HG03442 (cell line): ENCODE data around the gene ADGRG6.

Experiments used
- ATAC-seq: cut with Tn5 transposase; IDR thresholded peaks from one replicate; pipeline ENCODE4 v1.9.1; 2021; ENCODE audit warnings: mild to moderate bottlenecking, moderate library complexity; ENCODE audit not compliant: unreplicated experiment

The ADGRG6 gene

DNA sequence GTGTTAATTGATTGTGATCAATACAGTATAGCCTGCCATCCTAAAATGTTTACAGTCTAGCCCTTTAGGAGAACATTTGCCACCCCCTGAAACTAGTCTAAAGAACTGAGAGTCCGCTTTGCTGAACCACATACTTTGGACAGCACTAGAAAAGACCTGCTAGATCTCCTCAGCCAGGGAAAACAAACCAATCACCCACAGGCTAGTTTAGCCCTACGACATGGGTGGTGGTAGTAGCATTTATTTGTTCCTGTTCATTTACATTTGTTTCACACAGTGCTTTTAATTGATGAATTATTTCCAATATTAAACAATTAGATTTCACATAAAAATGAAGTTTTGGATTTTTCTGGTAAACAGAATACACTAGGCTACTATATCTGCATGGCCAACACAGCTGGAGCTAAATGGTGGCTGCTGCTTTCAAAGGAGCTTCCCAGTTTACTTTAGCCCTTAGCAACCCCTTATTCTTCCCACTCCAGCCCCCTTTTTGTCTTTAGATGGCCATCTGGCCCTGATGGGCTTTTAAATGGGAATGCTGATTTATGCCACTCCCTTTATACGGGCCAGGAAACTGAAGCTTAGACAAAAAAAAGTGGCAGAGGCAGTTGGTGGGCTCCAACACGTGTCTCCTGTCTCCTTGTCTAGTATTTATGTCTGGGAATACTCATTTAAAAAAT, 72.4 kb downstream of the ADGRG6 start:
- ATAC-seq = no peak

DNA sequence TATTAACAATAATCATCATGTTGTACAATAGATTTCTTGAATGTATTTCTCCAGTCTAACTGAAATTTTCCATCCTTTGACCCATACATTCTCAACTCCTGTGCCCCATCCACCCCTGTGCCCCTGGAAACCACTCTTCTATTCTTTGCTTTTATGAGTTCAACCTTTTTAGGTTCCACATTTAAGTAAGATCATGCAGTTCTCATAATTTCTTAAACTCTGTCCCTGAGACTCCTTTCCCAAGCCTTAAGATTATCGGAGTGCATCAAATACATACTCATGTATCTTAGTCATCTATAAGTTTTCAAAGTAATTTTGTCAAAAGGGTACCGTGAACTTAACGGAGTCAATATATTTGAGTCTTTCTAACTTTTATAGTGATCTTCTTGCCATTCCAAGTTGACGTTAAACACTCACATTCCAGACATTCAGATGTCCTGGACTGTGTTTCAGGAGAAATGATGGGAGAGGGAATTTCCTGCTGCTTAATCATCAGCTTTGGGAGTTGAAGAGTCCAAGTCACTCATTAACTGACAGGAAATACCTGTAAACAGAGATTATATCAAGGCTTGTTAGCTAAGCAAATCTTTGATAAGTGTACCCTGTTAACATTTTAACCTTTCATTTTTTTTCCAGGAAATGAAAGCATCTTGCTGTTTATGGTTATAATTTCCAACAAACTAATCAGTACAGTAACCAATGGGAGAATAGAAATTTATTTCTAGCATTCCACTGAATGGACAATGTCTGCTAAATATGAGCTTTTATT, 73.3 kb downstream of the ADGRG6 start:
- ATAC-seq = no peak

DNA sequence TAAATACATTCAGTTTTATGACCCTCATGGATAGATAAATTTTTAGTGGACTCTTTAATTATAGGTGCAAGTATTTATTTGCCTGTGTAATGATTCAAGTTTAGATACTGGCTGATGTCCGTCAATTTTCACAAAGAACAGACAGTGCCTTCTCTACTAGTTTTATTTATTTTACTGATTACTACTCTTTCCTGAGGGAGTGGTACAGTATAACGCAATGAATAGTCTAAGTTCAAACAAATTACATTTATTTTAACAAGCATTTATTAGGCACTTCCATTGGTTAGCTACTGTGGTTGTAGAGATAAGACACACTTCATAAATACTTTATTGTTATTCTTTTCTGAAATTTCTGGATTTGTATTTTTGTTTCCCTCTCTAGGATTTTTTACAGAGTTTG, 74.3 kb downstream of the ADGRG6 start:
- no peak for ATAC-seq

DNA sequence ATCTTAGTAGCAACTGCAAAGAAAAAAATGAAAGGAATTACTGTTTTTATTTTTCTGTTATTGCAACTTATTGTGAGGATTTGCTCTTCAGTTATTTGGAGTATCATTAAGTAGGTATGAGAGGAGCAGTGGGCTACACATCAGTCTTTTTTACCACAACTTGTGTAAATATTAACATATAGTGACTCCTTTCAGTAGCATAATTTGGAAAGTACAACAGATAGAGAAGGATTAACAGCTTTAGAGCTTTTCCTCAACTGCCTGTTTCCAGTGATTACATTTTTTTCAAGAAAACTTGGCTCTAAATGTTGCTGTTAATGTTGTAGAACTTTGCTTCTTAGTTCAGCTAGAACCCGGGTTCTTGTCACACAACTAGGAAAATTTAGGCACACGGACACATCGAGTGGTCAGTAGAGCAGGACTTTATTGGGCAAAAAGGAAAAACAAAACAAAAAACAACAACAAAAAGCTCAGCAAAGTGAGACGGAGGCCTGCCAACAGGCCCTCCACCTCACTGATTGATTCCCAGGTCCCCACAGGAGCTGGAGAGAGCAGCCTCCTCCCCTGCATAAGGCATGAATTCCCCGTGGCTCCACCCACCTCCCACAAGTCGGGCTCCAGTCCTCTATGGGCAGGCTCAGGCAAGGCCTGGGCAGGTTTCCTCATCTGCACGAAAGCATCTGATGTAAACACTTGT, 75.1 kb downstream of the ADGRG6 start:
- no peak for ATAC-seq

DNA sequence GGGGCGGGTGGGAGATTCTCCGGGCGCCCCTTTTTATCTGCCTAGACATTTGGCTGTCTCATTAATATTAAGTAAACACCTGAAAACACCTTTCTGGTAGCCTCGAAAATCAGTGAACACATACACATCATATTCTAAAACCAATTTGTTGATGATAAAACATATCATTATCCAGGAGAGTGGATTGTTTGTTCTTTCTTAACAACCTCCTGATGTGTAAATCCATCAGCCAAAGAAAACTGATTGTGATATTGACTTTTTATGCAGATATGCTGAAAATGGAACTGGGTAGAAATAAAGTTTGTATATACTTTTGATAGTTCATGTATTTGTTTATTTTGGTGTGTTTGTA, 75.7 kb downstream of the ADGRG6 start:
- ATAC-seq = no peak

DNA sequence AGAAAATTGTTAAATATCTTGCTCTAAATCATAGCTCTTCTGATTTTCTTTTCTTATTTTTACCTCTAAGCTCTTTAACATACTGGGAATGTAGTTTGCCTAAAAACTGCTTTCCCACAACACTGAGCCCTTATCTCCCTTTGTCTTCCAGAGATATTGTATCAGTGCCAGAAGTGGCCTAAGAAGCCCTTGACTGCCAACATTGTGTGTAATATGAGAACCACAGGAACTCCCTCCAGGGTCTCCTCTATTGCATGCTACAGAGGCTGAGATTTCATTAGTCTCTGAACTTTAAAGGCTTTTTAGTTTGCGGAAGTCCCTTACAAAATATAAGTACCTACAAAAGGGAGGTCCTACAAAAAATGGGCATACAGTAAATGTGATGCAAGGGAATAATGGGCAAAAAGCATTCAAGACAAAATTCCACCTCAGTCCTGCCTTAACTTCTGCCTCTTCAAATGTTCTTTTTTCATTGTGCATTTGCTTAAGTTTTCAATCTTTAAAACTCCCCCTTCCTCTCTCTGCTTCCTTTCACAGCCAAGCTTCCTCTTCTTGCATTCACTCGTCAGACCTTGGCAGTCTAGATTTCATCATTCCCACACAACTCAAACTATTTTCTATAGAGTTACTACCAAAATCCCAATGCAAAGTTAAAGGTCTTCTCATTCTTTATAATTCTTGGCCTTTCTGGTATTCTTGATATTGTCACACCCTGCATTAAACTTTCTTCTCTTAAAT, 76.5 kb downstream of the ADGRG6 start:
- no peak for ATAC-seq

DNA sequence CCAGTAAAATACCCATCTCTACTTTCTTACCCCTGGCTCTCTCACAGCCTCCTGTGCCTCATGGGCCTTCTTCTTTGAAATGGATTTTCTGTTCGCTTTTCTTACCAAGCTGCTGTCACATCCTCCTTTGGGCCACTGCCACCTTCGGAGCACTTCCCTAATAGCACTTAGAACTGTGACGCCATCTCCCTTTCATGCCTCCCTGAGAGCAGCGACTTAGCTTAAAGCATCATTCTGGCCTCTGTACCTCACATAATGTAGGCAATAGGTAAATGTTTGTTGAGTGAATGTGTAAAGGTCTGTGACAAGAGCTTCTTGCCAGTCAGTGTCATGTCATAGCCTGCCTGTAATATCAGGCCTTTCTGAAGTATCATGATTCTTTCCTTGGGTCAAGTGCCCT, 78.8 kb downstream of the ADGRG6 start:
- no peak for ATAC-seq

DNA sequence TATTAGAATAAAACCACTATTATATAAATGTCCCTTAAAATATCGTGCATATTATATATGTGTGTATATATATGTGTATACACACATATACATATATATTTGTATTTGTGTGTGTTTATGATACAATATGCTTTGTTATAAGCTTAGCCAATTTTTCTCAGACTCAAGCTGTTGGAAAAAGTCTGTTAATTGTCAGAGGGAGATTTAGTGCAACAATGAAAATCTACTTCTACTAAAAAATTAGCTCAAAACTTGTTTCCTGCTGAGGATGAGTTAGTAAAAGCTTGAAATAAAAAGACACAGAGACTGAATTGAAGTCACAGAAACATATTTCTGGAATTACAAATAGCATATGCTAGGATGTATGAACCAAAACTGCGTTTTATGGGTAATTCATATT, 79.4 kb downstream of the ADGRG6 start:
- ATAC-seq = no peak

DNA sequence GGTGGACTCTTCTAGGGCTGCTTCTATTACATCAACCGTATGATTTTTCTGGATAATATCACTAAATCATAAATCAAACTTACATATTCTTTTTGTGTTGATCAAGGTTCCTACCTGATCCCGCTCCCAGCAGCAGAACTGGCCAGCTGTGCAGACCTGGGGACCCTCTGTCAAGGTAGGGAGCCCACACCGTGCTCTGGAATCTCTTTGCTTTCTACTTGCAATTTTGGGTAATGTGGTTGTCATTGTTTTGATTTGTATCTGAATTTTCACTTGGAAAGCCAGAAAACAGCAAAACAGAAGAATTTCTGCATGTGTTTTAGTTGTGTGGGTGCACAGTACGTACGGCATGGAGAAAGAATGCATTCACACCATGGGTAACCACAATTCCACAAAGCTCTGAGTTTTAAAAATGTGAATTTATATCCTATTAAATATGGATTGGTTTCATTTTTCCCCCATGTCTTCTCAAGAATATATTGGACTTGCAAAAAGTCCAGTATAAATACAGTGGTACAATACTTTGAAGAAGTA, 80.1 kb downstream of the ADGRG6 start:
- no peak for ATAC-seq

DNA sequence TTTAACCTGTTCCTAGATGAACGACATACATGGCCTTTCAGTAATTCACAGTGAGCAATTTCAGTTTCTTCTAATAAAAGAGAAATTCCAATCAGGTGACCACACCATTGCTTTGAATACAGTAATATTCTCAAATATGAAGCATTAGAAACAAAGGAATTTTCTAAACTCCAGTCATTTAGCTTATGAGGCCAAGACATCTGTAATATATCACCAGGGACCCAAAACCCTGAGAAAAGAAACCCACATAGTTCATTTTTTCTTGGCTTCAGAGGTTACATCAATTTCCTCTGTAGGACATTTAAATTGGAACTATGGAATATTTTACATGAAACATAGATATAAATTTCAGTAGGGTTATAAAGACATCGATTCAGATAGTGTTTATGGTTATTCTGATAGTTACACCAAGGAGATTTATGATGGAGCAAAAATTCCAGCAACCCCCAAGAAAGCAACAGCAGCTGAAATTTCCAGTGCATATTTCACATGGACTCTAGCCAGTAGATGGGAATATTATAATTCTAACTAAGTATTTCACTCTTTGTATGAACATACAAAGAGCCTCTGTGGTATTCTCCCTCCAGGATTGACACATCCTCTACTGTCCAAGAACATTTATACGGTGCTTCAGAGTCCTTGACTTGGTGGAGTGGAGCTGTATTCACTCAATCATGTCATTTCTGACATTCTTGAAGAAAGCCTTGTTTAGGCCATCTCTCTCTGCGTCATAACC, 82.9 kb downstream of the ADGRG6 start:
- no peak for ATAC-seq

DNA sequence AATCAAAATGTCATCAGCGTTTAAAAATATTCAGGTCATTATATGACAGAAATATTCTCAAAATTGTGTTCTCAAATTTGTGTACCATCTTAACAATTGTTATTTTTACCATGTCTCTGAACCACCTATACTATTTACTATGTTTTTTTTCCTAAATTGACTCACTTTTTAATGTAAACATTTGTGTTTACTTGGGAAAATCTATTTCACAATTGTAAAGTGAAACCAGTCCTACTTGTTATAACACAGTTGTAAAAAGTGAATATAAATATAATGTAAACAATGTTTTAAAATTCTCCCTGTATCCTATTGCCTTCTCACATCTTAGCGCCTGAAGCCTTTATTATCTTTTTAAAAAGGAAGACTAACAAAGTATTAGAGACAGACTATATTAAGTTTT, 83.5 kb downstream of the ADGRG6 start:
- no peak for ATAC-seq

DNA sequence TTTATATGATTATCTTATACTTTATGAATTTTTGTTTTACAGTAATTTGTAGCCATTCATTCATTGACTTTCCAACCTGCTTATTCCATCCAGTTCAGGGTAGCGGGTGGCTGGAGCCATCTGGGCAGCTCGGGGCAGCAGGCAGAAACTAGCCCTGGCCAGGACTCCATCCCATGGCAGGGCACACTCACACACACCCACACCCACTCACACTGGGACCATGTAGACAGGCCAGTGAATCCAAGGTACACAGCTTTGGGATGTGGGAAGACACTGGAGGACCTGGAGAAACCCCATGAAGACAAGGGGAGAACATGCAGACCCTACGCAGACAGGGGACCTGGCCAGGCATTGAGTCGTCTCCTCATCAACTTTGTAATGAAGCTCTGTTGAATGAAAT, 84.8 kb downstream of the ADGRG6 start:
- ATAC-seq = no peak

DNA sequence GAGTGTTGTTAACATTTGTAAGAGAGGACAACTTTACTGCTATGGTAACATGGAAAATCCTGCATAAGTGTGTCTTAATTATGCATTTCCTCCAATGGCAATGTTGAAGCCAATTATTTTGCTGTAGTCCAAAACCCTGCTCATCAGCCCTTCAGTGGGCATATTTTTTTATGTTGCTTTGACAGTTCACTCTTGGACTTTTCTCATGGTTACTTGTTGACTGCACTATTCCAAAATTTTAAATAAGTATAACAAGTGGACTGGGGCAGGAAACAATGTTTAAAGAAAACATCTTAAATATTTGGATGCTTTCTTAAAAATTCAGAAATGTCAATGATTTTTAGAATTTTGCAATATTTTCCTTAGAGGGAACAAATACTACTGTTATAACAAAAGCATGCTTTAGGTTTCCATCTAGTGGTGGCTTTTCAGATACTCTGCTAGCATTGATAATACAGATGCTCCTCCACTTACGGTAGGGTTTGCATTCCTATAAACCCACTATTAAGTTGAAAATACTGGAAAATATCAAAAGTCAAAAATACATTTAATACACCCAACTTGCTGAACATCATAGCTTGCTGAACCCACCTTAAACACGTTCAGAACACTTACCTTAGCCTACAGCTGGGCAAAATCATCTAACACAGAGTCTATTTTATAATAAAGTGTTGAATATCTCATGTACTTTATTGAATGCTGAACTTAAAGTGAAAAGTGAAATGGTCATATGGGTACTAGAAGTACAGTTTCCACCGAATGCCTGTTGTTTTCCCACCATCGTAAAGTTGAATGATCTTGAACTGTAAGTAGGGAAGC, 86.4 kb downstream of the ADGRG6 start:
- peak; percentile 84 for ATAC-seq

DNA sequence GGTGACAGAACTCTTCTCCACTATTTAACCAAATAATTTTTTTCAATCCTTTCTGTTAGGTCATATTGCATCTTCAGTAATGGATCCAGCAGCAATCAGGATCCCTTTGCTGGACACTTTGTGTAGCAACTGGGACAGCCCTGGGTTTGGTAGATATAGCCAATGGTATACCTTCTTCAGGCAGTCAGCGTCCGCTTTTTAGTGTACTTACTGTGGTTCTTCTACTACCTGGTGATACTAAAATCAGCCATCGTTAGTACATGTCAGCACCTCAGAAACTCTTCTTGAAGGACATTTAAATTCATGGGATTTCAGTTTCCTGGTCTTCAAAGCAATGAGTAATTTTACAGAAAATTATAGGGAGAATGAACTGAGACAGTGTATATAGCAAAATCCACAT, 93.5 kb downstream of the ADGRG6 start:
- no peak for ATAC-seq

DNA sequence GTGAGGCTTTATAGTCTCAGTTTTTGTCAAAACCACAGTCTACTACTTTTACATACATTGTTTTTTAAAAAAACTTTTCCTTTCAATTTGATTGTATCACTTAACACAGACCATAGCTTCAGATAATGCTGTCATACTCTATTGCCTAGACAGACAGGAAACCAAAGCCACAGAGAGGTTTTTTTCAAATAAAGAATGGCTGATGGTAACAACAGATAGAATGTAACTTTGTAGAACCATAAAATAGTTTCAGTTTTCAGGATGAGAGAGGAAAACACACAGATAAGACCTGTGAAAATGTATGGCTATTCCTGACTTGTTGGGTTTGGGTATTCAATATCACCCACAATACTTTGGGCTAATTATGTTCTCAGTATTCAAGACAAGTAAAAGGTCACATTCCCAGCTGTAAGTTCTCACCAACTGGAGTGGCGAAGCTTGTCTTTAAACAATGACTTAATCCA, 94.0 kb downstream of the ADGRG6 start:
- ATAC-seq = peak; percentile 97

DNA sequence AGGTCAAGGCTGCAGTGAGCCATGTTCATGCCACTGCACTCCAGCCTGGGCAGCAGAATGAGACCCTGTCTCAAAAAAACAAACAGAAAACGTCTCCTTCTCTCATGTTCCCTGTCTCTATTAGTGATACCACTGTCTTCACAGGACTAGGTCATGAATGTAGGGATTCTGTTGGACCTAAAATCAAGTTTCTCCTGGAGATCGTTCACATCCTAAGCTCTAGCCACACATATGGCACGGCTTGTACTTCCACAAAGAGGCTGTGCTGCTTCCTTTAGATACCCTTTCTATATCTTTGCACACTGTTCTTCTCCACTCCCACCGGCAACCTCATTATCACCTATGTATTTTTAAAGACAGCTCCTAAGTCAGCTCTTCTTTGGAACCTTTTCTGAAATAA, 96.5 kb downstream of the ADGRG6 start:
- no peak for ATAC-seq

DNA sequence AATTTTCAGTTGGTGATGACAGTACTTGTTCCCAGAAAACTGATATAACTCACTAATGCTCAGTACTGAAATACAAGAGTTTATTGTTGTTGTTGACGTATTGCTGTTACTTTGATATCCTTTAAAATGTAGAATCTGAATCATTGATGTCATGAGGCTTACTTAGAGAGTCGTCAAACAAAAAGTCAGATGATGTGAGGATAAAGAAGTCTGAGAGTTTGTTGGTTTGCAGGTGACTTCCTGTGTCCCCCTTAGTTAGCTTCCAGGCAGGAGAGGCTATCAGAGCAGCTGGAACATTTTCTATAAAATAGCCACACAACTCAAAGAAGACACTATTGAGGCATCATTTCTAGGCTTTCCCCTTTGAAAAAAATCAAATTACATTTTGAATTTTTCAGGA, 97.9 kb downstream of the ADGRG6 start:
- ATAC-seq = no peak

DNA sequence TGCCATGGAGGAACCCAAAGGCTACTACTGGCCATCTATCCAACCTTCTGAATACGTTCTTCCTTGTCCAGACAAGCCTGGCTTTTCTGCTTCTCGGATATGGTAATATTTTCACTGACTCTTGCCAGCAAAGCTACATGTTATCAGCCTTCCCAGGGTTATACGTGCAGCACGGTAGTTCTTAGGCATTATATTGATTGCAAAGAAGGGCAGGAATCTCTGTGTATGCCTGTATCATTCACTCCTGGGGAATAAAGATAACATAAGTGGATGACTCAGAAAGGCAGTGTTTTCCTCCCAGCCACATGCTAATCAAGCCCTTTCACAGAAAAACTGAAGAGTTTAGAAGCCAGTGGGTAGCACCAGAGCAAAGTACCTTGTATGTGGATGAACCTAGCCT, 98.7 kb downstream of the ADGRG6 start:
- no peak for ATAC-seq

DNA sequence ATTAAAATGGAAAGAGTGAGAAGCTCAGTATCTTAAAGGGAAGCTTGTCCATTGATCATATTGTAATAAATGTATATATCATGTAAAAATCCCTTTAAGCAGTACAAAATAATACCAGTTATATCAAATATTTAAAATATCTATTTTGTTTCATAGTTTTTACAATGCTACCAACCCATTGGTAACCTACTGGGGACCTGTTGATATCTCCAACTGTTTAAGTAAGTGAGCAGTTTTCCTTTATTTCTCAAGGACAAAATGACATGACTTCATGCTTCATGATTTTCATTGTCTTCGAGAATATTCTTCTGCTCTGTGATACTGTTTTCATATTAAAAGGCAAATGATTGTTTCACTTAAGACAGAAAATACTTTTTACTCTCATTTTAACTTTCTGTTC, 100.0 kb downstream of the ADGRG6 start:
- ATAC-seq = no peak

DNA sequence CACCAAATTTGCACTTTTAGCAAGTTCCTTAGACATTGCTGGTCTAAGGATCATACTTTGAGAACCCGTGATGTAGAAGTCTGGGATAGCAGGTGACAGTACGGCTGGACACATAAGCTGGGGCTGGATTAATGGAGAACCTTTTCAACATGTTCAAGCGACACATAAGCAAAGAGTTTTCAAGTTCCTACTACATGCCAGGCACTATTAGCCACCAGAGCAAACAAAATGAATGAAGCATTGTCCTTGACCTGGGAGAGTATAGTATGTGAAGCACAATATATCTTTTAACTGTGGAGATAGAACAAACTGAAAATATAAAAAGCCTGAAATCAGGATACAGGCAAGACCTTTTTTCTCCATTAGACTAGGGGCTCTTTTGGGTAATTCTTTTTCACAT, 102.9 kb downstream of the ADGRG6 start:
- ATAC-seq = no peak
